GM03348 (cell line): ENCODE results near the gene C19orf53.
"Not testable (repeated sequence)": the region's sequence is repeated elsewhere in the genome, so short reads cannot be mapped to it uniquely, and the experiment has no call there.

ENCODE experiments used
- DNase-seq: peaks from one replicate; pipeline ENCODE4 v3.0.0; 2012; ENCODE audit warnings: low spot score

C19orf53 gene

GRCh38 chr19:13764101-13764807 is 10.0 kb upstream of the C19orf53 start, which contains the start of gene MRI1:
Gene MRI1, plus strand, starts transcription at chr19:13764522. Its CDS starts 67 bp downstream, at chr19:13764589.
- DNase-seq = peak; percentile 94

GRCh38 chr19:13764821-13765394 is 9.3 kb upstream of the C19orf53 start:
- peak; percentile 49 for DNase-seq

- no peak for DNase-seq
Measured at GRCh38 chr19:13765395-13766094, 8.7 kb upstream of the C19orf53 start.

- no peak for DNase-seq
Measured at GRCh38 chr19:13766095-13766481, 8.2 kb upstream of the C19orf53 start.

- no peak for DNase-seq
Measured at GRCh38 chr19:13768510-13768909, 5.7 kb upstream of the C19orf53 start.

- no peak for DNase-seq
Measured at GRCh38 chr19:13770013-13770635, 4.1 kb upstream of the C19orf53 start.

GRCh38 chr19:13778398-13778797 is 4.1 kb downstream of the C19orf53 start:
- DNase-seq = no peak

- no peak for DNase-seq
Measured at GRCh38 chr19:13778847-13779246, 4.6 kb downstream of the C19orf53 start.

- not testable (repeated sequence) for DNase-seq
Measured at GRCh38 chr19:13779794-13780193, 5.5 kb downstream of the C19orf53 start.

- peak; percentile 93 for DNase-seq
Measured at GRCh38 chr19:13781547-13781946, 7.3 kb downstream of the C19orf53 start.

- DNase-seq = no peak
Measured at GRCh38 chr19:13782537-13782936, 8.3 kb downstream of the C19orf53 start.

- DNase-seq = no peak
Measured at GRCh38 chr19:13783565-13784500, 9.6 kb downstream of the C19orf53 start.

GRCh38 chr19:13784731-13785452 is 10.6 kb downstream of the C19orf53 start:
- peak; percentile 86 for DNase-seq

- peak; percentile 51 for DNase-seq
Measured at GRCh38 chr19:13788991-13789390, 14.7 kb downstream of the C19orf53 start.

GRCh38 chr19:13790354-13790753 is 16.1 kb downstream of the C19orf53 start:
- no peak for DNase-seq

- not testable (repeated sequence) for DNase-seq
Measured at GRCh38 chr19:13793317-13793716, 19.1 kb downstream of the C19orf53 start.

- DNase-seq = peak; percentile 80
Measured at GRCh38 chr19:13794398-13794756, 20.1 kb downstream of the C19orf53 start.

GRCh38 chr19:13794757-13795589 is 20.7 kb downstream of the C19orf53 start, which contains the start of gene ZSWIM4:
Gene ZSWIM4, plus strand, starts transcription at chr19:13795443. Its CDS starts 206 bp downstream, at chr19:13795649.
- DNase-seq = peak; percentile 99

GRCh38 chr19:13795595-13796300 is 21.5 kb downstream of the C19orf53 start:
- peak; percentile 48 for DNase-seq
